HepG2 (cell line): ENCODE measurements around the gene GADD45G. TPM values are rescaled to one million over a fixed set of nuclear protein-coding genes. Genes with fewer than 3 reads are reported as not detected.

Experiments
- CBFB ChIP-seq: sonication (generic); formaldehyde crosslinking; IDR thresholded peaks from 2 replicates; pipeline ENCODE4 v1.4.0; 2020; ENCODE audit warnings: missing genetic modification reagents
- CHD4 ChIP-seq: fragments of 200-600 bp; sonication (generic); IDR thresholded peaks from 2 replicates; pipeline ENCODE4 v1.7.0; 2017; ENCODE audit warnings: mild to moderate bottlenecking, low read length, borderline replicate concordance
- ETV5 ChIP-seq: IDR thresholded peaks from 2 replicates; pipeline ENCODE4 v1.6.1; 2018; ENCODE audit warnings: missing biosample characterization, missing genetic modification reagents, inconsistent platforms, borderline replicate concordance
- FOXP1 ChIP-seq, 2 experiments: fragments of 450-650 bp in 1 of 2; IDR thresholded peaks; 2 replicates each; pipeline ENCODE4 v1.6.1; 2017 to 2018; ENCODE audit warnings: antibody characterized with exemption in 1 of 2
- JDP2 ChIP-seq: sonication (generic); formaldehyde crosslinking; IDR thresholded peaks from 2 replicates; pipeline ENCODE4 v1.8.1; 2022; ENCODE audit warnings: missing genetic modification reagents, borderline replicate concordance
- NCOA5 ChIP-seq: sonication (generic); formaldehyde crosslinking; IDR thresholded peaks from 2 replicates; pipeline ENCODE4 v1.4.0; 2020; ENCODE audit warnings: missing genetic modification reagents
- RARG ChIP-seq: sonication (generic); formaldehyde crosslinking; IDR thresholded peaks from 2 replicates; pipeline ENCODE4 v1.4.0; 2020; ENCODE audit warnings: low read depth, mild to moderate bottlenecking, missing genetic modification reagents
- RXRB ChIP-seq: IDR thresholded peaks from 2 replicates; pipeline ENCODE4 v1.6.1; 2016; ENCODE audit warnings: borderline replicate concordance, missing genetic modification reagents, missing compliant biosample characterization
- SALL2 ChIP-seq: sonication (generic); formaldehyde crosslinking; IDR thresholded peaks from 2 replicates; pipeline ENCODE4 v1.8.1; 2023; ENCODE audit warnings: mild to moderate bottlenecking, missing genetic modification reagents, inconsistent platforms
- SMAD1 ChIP-seq: sonication (generic); formaldehyde crosslinking; IDR thresholded peaks from 2 replicates; pipeline ENCODE4 v1.4.0; 2020; ENCODE audit warnings: missing genetic modification reagents, low read depth, mild to moderate bottlenecking, borderline replicate concordance
- SP5 ChIP-seq: IDR thresholded peaks from 2 replicates; pipeline ENCODE4 v1.6.1; 2016; ENCODE audit warnings: low read depth, borderline replicate concordance
- STAT5B ChIP-seq: sonication (generic); formaldehyde crosslinking; IDR thresholded peaks from 2 replicates; pipeline ENCODE4 v1.4.0; 2020; ENCODE audit warnings: missing genetic modification reagents
- TEAD3 ChIP-seq: optimal IDR thresholded peaks from 2 replicates; pipeline ENCODE3; 2016; ENCODE audit warnings: borderline replicate concordance
- ZFP36 ChIP-seq: fragments of 150-350 bp; IDR thresholded peaks from 2 replicates; pipeline ENCODE4 v1.6.1; 2018; ENCODE audit warnings: borderline replicate concordance, low read length, low read depth; ENCODE audit not compliant: partially characterized antibody
- ZKSCAN8 ChIP-seq: IDR thresholded peaks from 2 replicates; pipeline ENCODE4 v1.6.1; 2016; ENCODE audit warnings: borderline replicate concordance, missing genetic modification reagents, missing compliant biosample characterization
- ZNF558 ChIP-seq: sonication (generic); formaldehyde crosslinking; IDR thresholded peaks from 2 replicates; pipeline ENCODE4 v1.9.0; 2022; ENCODE audit warnings: mild to moderate bottlenecking, missing genetic modification reagents, borderline replicate concordance
- ZNF614 ChIP-seq: IDR thresholded peaks from 2 replicates; pipeline ENCODE4 v1.6.1; 2018; ENCODE audit warnings: missing biosample characterization, missing genetic modification reagents, inconsistent platforms, borderline replicate concordance
- polyA plus RNA-seq, 8 experiments: library from polyadenylated mRNA; depleted of rRNA in 3 of 8; stranded (reverse) in 7 of 8; unstranded in 1 of 8; fragments of >200 nt; fragmentation: Illumina TruSeq in 4 of 8; extraction: Trizol in 4 of 8; gene quantifications; 2 replicates each; pipeline versions ENCODE4 v1.2.1 to v1.2.3, GENCODE V29; 2011 to 2016; ENCODE audit warnings: low read depth in 4 of 8, missing spikeins in 1 of 8, mixed read lengths in 1 of 8; ENCODE audit not compliant: insufficient read depth in 1 of 8
- total RNA-seq, 5 experiments: library from RNA; depleted of rRNA; stranded (reverse); fragments of >200 nt; fragmentation: Illumina TruSeq; extraction: Trizol; gene quantifications; 2 replicates each; pipeline ENCODE4 v1.2.3, GENCODE V29; 2016; ENCODE audit warnings: low read depth in 1 of 5
- TF ChIP-seq, protein P1 (sequence below), 2 experiments: sonication (generic) in 1 of 2; formaldehyde crosslinking in 1 of 2; IDR thresholded peaks; 2 replicates each; pipeline versions ENCODE4 v1.4.0 to v1.6.1; 2016 to 2020; ENCODE audit warnings: borderline replicate concordance in 1 of 2, low read depth in 1 of 2, mild to moderate bottlenecking in 1 of 2, missing genetic modification reagents in 1 of 2
- TF ChIP-seq, protein P2 (sequence below): sonication (generic); formaldehyde crosslinking; IDR thresholded peaks from 2 replicates; pipeline ENCODE4 v1.4.0; 2020; ENCODE audit warnings: mild to moderate bottlenecking, missing genetic modification reagents

GADD45G gene
- total and polyA plus RNA-seq, 2 of the 13 experiments (the other 11 are each of a cell fraction or from before 2014, with no cell fraction given): not detected

DNA sequence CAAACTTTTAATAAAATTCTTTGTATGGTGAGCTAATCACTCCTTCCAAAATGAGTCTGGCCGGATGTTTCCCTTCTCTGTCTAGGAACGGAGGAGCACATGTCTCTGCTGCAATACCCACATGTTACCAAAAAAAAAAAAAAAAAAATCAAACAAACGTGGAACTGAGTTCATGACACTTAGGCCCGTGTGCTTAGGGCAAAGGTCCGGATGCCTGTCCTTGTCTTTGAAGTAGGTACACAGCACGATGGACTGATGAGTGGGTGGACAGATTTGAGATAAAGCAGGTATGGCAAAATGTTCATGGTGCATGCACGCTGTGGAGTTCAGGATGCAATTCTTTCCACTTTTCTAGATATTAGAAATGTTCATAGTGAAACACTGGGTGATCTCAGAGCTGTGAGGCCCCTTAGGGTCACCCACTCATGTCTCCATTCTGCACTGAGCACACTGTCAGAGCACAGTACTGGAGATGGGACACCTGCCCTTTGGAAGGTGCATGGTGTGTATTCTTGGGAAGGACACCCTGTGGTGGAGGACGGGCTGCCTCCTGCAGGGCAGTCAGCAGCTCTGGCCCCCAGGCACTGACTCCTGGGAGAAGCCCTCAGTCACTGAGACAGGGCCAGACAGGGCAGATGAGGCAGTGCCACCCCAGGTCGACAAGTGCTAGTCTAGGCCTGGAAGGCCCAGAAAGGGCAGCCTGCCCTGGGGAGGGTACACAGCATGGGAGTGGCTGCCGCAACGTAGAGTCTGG, 43.6 kb downstream of the GADD45G start (continued):
- TF ChIP-seq CHD4: no peak
- no peak for TF ChIP-seq NCOA5
- TF ChIP-seq ZNF614 (CRISPR knock-in tag): peak; percentile 71; the same call in 1 of the 2 replicates
- TF ChIP-seq RARG (CRISPR knock-in tag): no peak
- TF ChIP-seq, protein P1, sequence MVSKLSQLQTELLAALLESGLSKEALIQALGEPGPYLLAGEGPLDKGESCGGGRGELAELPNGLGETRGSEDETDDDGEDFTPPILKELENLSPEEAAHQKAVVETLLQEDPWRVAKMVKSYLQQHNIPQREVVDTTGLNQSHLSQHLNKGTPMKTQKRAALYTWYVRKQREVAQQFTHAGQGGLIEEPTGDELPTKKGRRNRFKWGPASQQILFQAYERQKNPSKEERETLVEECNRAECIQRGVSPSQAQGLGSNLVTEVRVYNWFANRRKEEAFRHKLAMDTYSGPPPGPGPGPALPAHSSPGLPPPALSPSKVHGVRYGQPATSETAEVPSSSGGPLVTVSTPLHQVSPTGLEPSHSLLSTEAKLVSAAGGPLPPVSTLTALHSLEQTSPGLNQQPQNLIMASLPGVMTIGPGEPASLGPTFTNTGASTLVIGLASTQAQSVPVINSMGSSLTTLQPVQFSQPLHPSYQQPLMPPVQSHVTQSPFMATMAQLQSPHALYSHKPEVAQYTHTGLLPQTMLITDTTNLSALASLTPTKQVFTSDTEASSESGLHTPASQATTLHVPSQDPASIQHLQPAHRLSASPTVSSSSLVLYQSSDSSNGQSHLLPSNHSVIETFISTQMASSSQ (IDR thresholded peaks at IDR 0.05; ENCODE audit: low read depth): peak; percentile 54; the same call in 1 of the 2 replicates
- TF ChIP-seq, protein P1 (CRISPR knock-in tag; IDR thresholded peaks at IDR 0.05; ENCODE audit: borderline replicate concordance): peak; percentile 37; the same call in 1 of the 2 replicates
- TF ChIP-seq TEAD3 (CRISPR knock-in tag): peak; percentile 81
- TF ChIP-seq SMAD1: no peak
- no peak for TF ChIP-seq ZFP36
- peak; percentile 68; the same call in 1 of the 2 replicates for TF ChIP-seq ZNF558
- TF ChIP-seq SP5: peak; percentile 83
- TF ChIP-seq STAT5B (CRISPR knock-in tag): no peak
- no peak for TF ChIP-seq CBFB
- no peak for TF ChIP-seq SALL2 (CRISPR knock-in tag)
- 0 out of 2 replicates have a peak, but pooled peaks have one; percentile 47 for TF ChIP-seq ZKSCAN8 (CRISPR knock-in tag)
- no peak; the same call in 1 of the 2 replicates for TF ChIP-seq JDP2 (CRISPR knock-in tag)
- TF ChIP-seq FOXP1 (IDR thresholded peaks at IDR 0.05): no peak
- TF ChIP-seq FOXP1 (CRISPR knock-in tag; IDR thresholded peaks at IDR 0.05): peak; percentile 88
- TF ChIP-seq, protein P2, sequence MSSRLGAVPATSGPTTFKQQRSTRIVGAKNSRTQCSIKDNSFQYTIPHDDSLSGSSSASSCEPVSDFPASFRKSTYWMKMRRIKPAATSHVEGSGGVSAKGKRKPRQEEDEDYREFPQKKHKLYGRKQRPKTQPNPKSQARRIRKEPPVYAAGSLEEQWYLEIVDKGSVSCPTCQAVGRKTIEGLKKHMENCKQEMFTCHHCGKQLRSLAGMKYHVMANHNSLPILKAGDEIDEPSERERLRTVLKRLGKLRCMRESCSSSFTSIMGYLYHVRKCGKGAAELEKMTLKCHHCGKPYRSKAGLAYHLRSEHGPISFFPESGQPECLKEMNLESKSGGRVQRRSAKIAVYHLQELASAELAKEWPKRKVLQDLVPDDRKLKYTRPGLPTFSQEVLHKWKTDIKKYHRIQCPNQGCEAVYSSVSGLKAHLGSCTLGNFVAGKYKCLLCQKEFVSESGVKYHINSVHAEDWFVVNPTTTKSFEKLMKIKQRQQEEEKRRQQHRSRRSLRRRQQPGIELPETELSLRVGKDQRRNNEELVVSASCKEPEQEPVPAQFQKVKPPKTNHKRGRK (CRISPR knock-in tag): no peak
- peak; percentile 92 for TF ChIP-seq RXRB
- peak; percentile 88; the same call in 1 of the 2 replicates for TF ChIP-seq ETV5 (CRISPR knock-in tag)
